K562 (cell line): ENCODE measurements around the gene JUND. TPM values are rescaled to one million over a fixed set of nuclear protein-coding genes. Genes with fewer than 3 reads are reported as not detected.

ENCODE experiments used
- ADNP ChIP-seq: fragments of 200-800 bp; sonication (Bioruptor generic); IDR thresholded peaks from 2 replicates; pipeline ENCODE4 v1.6.1; 2016; ENCODE audit warnings: missing genetic modification characterization, missing compliant biosample characterization
- BRD4 ChIP-seq: fragments of 200-600 bp; sonication (generic); IDR thresholded peaks from 2 replicates; pipeline ENCODE4 v1.6.1; 2017; ENCODE audit warnings: inconsistent platforms
- CTCF ChIP-seq, 3 experiments: IDR thresholded peaks in 2 of 3; conservative IDR thresholded peaks in 1 of 3; 2 replicates each; pipeline ENCODE4 v1.5.1; 2011 to 2012; ENCODE audit warnings: low read length in 3 of 3, mild to moderate bottlenecking in 3 of 3, control low read depth in 2 of 3, improper control_type of control experiment in 1 of 3, inconsistent platforms in 1 of 3, low read depth in 1 of 3, mixed read lengths in 1 of 3, moderate library complexity in 1 of 3; ENCODE audit not compliant: insufficient read depth in 2 of 3
- HDAC8 ChIP-seq: fragments of 450-650 bp; IDR thresholded peaks from 2 replicates; pipeline ENCODE4 v1.6.1; 2016; ENCODE audit warnings: mild to moderate bottlenecking, missing genetic modification characterization, moderate library complexity, missing compliant biosample characterization
- KDM1A ChIP-seq, 2 experiments: fragments of 450-650 bp; IDR thresholded peaks; 2 replicates each; pipeline ENCODE4 v1.6.1; 2016; ENCODE audit warnings: mild to moderate bottlenecking in 2 of 2
- KLF16 ChIP-seq: IDR thresholded peaks from 2 replicates; pipeline ENCODE4 v1.6.1; 2016; ENCODE audit warnings: antibody characterized with exemption
- PBX2 ChIP-seq, 2 experiments: IDR thresholded peaks in 1 of 2; conservative IDR thresholded peaks in 1 of 2; 2 replicates each; pipeline ENCODE4 v1.6.1; 2016; ENCODE audit warnings: low read depth in 2 of 2, mild to moderate bottlenecking in 1 of 2, missing compliant biosample characterization in 1 of 2, missing genetic modification characterization in 1 of 2, moderate library complexity in 1 of 2
- POLR2H ChIP-seq: IDR thresholded peaks from 2 replicates; pipeline ENCODE4 v1.6.1; 2016; ENCODE audit warnings: missing genetic modification characterization, low read depth, mild to moderate bottlenecking, control low read depth, missing compliant biosample characterization, moderate library complexity
- RUNX1 ChIP-seq: sonication (generic); IDR thresholded peaks from 2 replicates; pipeline ENCODE4 v1.6.1; 2016; ENCODE audit warnings: antibody characterized with exemption, low read depth
- TCF7 ChIP-seq: sonication (generic); IDR thresholded peaks from 2 replicates; pipeline ENCODE4 v1.6.1; 2016; ENCODE audit warnings: antibody characterized with exemption, borderline replicate concordance
- ZBTB34 ChIP-seq: fragments of 250-450 bp; sonication (Bioruptor Pico); IDR thresholded peaks from 2 replicates; pipeline ENCODE4 v1.8.0; 2021; ENCODE audit warnings: mild to moderate bottlenecking, moderate library complexity
- ZBTB5 ChIP-seq: fragments of 450-650 bp; IDR thresholded peaks from 2 replicates; pipeline ENCODE4 v1.6.1; 2017; ENCODE audit warnings: antibody characterized with exemption
- ZFPM2 ChIP-seq: fragments of 250-450 bp; sonication (Bioruptor Pico); IDR thresholded peaks from 2 replicates; pipeline ENCODE4 v1.5.1; 2022; ENCODE audit warnings: mild to moderate bottlenecking
- ZFX ChIP-seq: sonication (generic); formaldehyde crosslinking; IDR thresholded peaks from 2 replicates; pipeline ENCODE4 v1.8.0; 2022; ENCODE audit warnings: mild to moderate bottlenecking, missing genetic modification reagents, moderate library complexity
- ZNF780A ChIP-seq: fragments of 250-450 bp; sonication (Bioruptor Pico); IDR thresholded peaks from 2 replicates; pipeline ENCODE4 v1.5.0; 2021; ENCODE audit warnings: mild to moderate bottlenecking
- polyA plus RNA-seq, 8 experiments: library from polyadenylated mRNA; depleted of rRNA in 4 of 8; stranded (reverse) in 5 of 8; unstranded in 3 of 8; fragments of >200 nt; fragmentation: Nextera tagmentation in 2 of 8; fragmentation: Illumina TruSeq in 1 of 8; extraction: Ambion mirVana in 2 of 8; extraction: Trizol in 1 of 8; gene quantifications; 2 replicates each; pipeline versions ENCODE4 v1.2.1 to v1.2.3, GENCODE V29; 2011 to 2014; ENCODE audit warnings: inconsistent platforms in 1 of 8, missing spikeins in 1 of 8
- total RNA-seq, 7 experiments: library from RNA; depleted of rRNA in 6 of 7; stranded (reverse); fragments of >200 nt in 6 of 7; fragmentation: Illumina TruSeq in 2 of 7; extraction: Trizol in 2 of 7; gene quantifications; 2 replicates each; pipeline versions ENCODE4 v1.2.1 to v1.2.3, GENCODE V29; 2011 to 2021; ENCODE audit warnings: low replicate concordance in 1 of 7

JUND gene
- total and polyA plus RNA-seq, 9 of the 15 experiments (the other 6 are each of a cell fraction or from before 2014, with no cell fraction given), result 6.4 to 286 (median 42.3) TPM

- TF ChIP-seq ZBTB34 (no peak), PBX2 (CRISPR knock-in tag; IDR thresholded peaks at IDR 0.05; ENCODE audit: low read depth) (no peak), PBX2 (tag; conservative IDR thresholded peaks at IDR 0.05; ENCODE audit: low read depth) (no peak), ZNF780A (CRISPR knock-in tag) (no peak), TCF7 (no peak), ZFX (CRISPR knock-in tag) (no peak; the same call in 1 of the 2 replicates), ADNP (tag) (peak; percentile 24; the same call in 1 of the 2 replicates), ZFPM2 (no peak), KLF16 (no peak), HDAC8 (tag) (no peak), CTCF (IDR thresholded peaks at IDR 0.05 in 2 of 3, conservative IDR thresholded peaks at IDR 0.05 in 1 of 3; ENCODE audit: insufficient read depth in 2 of 3, low read depth in 1 of 3, low read length in 3 of 3) (no peak), BRD4 (no peak; the same call in 1 of the 2 replicates), KDM1A (IDR thresholded peaks at IDR 0.05) (no peak; a peak in 1 of 4 replicates), POLR2H (no peak), ZBTB5 (no peak), RUNX1 (no peak)
These were observed 11.0 kb upstream of the JUND start (continued) for GRCh38 chr19:18292462-18292809.
